Retinal pigment epithelial cell (primary cell): Measurements from ENCODE around the gene VRK3.

Experiments used
- DNase-seq: peaks from one replicate; pipeline ENCODE4 v3.0.0-alpha.2; 2010; ENCODE audit warnings: low read depth
- H3K4me3 ChIP-seq: 2 replicates; pipeline ENCODE4 v1.5.1; 2011; ENCODE audit warnings: mild to moderate bottlenecking, low read length, control low read depth, moderate library complexity
- TF ChIP-seq, protein P1 (sequence below): conservative IDR thresholded peaks from 2 replicates; pipeline ENCODE4 v1.5.1; 2011; ENCODE audit warnings: low read depth, low read length, control low read depth, inconsistent platforms

VRK3 gene

DNA sequence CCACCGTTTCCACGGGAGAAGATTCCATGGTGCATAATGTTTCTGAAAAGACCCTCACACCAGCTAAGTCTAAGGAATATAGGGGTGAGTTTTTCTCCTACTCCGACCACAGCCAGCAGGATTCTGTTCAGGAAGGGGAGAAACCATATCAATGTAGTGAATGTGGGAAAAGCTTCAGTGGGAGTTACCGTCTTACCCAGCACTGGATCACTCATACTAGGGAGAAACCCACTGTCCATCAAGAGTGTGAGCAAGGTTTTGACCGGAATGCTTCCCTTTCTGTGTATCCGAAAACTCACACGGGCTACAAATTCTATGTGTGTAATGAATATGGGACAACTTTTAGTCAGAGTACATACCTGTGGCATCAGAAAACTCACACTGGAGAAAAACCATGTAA is 19.8 kb upstream of the VRK3 start:
- TF ChIP-seq, protein P1, sequence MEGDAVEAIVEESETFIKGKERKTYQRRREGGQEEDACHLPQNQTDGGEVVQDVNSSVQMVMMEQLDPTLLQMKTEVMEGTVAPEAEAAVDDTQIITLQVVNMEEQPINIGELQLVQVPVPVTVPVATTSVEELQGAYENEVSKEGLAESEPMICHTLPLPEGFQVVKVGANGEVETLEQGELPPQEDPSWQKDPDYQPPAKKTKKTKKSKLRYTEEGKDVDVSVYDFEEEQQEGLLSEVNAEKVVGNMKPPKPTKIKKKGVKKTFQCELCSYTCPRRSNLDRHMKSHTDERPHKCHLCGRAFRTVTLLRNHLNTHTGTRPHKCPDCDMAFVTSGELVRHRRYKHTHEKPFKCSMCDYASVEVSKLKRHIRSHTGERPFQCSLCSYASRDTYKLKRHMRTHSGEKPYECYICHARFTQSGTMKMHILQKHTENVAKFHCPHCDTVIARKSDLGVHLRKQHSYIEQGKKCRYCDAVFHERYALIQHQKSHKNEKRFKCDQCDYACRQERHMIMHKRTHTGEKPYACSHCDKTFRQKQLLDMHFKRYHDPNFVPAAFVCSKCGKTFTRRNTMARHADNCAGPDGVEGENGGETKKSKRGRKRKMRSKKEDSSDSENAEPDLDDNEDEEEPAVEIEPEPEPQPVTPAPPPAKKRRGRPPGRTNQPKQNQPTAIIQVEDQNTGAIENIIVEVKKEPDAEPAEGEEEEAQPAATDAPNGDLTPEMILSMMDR = no peak
- no peak overlapping the region for H3K4me3 ChIP-seq
- DNase-seq = no peak

DNA sequence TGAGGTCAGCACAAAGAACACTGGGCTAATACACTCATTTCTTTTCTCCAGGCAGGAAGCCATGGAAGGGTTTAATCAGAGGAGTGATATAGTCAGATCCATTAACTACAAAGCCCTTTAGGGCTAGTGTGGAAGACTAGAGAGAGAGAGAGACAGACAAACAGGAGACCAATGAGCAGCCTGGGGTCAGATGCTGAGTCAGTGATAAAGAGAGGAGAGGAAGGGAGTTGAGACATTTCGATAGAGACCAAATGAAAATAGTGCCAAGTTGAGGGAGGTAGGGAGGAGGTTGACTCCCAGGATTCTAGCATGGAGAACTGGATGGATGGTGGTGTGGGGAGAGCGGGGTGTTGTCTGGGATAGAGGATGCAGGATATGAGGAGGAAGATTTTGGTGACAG is 18.8 kb upstream of the VRK3 start:
- TF ChIP-seq, protein P1 = no peak
- no peak overlapping the region for H3K4me3 ChIP-seq
- DNase-seq = no peak

- H3K4me3 ChIP-seq = no peak overlapping the region
- TF ChIP-seq, protein P1 = no peak
- no peak for DNase-seq
Measured at GRCh38 chr19:50042363-50043024, 17.3 kb upstream of the VRK3 start.

GRCh38 chr19:50040967-50041366 is 15.8 kb upstream of the VRK3 start:
- no peak for DNase-seq
- H3K4me3 ChIP-seq = no peak overlapping the region
- TF ChIP-seq, protein P1 = no peak

DNA sequence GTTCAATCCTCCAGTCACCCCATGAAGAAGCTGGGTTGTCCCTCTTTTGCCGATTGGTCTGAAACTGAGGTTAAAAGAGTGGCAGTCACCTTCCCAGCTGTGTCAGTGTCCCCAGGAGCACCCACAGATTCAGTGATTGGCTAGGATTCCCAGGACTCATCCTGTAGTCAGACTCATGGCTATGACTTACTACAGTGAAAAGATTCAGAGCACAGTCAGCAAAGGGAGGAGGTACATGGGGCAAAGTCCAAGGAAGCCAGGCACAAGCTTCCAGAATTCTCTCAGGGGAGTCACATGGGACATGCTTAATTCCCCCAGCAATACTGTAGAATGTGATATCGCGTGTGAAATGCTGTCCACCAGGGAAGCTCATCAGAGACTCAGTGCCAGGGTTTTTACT is 14.8 kb upstream of the VRK3 start:
- H3K4me3 ChIP-seq = no peak overlapping the region
- no peak for DNase-seq
- TF ChIP-seq, protein P1 = no peak

DNA sequence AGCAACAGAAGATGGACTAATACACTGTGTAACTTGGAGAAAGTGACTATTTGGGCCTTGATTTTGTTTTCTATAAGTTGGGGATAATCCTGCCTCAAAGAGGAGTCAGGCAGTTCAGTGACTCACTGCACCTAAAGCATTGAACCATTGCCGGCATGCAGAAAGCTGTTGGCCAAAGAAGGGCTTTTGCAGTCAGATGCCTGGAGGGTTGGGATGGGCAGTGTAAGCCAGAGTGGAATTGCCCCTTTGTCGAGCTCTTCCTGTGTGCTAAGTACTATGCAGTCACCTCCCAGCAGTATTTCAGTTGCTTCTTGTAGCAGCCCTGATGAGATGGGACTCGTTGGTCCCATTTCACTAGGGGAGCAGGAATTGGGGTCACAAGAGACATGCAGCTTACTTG is 11.7 kb upstream of the VRK3 start:
- H3K4me3 ChIP-seq = no peak overlapping the region
- TF ChIP-seq, protein P1 = no peak
- DNase-seq = no peak

DNA sequence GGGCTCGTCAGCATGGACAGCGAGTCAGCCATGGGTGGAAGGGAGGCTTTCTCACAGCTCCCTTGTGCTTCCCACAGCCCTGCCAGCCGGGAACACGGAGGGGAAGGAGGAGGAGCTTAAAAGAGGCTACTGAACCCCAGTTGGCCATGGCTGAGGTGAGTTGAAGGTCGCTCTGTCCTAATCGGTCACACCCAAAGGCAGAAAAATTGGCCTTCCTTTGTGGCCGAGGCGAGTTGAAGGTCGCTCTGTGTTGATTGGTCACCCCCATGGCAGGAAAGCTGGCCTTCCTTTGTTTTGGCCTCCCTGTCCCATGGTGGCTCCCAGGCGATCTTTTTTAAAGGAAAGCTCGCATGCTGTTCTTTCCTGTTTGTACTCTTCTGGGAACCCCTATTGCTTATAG is 5.8 kb upstream of the VRK3 start:
- no peak for DNase-seq

More for the DNA sequence above, 5.8 kb upstream of the VRK3 start:
- H3K4me3 ChIP-seq = no peak overlapping the region
- TF ChIP-seq, protein P1 = no peak
